Neural progenitor cell (in vitro differentiated cells): ENCODE measurements around the gene MORN1. TPM values are rescaled to one million over a fixed set of nuclear protein-coding genes. Genes with fewer than 3 reads are reported as not detected.
"Not testable (repeated sequence)": the region's sequence is repeated elsewhere in the genome, so short reads cannot be mapped to it uniquely, and the experiment has no call there.

Source experiments
- DNase-seq: peaks from one replicate; pipeline ENCODE4 v3.0.0-alpha.2; 2016; ENCODE audit warnings: low spot score
- H2AFZ ChIP-seq: fragments of 200-600 bp; sonication (generic); replicated peaks from 2 replicates; pipeline ENCODE4 v1.6.1; 2016; ENCODE audit warnings: antibody characterized with exemption
- H3F3A ChIP-seq: fragments of 200-600 bp; sonication (generic); 2 replicates; pipeline ENCODE4 v1.6.1; 2016; ENCODE audit warnings: antibody characterized with exemption, low read depth
- H3K27ac ChIP-seq: fragments of 200-600 bp; sonication (generic); 2 replicates; pipeline ENCODE4 v1.5.1; 2016; ENCODE audit warnings: mild to moderate bottlenecking
- H3K27me3 ChIP-seq: fragments of 200-600 bp; sonication (generic); 2 replicates; pipeline ENCODE4 v1.6.1; 2016; ENCODE audit warnings: mild to moderate bottlenecking, moderate library complexity
- H3K36me3 ChIP-seq: fragments of 200-600 bp; sonication (generic); 2 replicates; pipeline ENCODE4 v1.5.1; 2016
- H3K4me1 ChIP-seq: fragments of 200-600 bp; sonication (generic); 2 replicates; pipeline ENCODE4 v1.6.1; 2016; ENCODE audit warnings: mixed run types
- H3K4me2 ChIP-seq: fragments of 200-600 bp; sonication (generic); 2 replicates; pipeline ENCODE4 v1.6.1; 2016
- H3K4me3 ChIP-seq: fragments of 200-600 bp; sonication (generic); 2 replicates; pipeline ENCODE4 v1.5.1; 2016
- H3K79me2 ChIP-seq: fragments of 200-600 bp; sonication (generic); 2 replicates; pipeline ENCODE4 v1.6.1; 2016; ENCODE audit warnings: low read depth
- H3K9ac ChIP-seq: fragments of 200-600 bp; sonication (generic); 2 replicates; pipeline ENCODE4 v1.6.1; 2016
- H3K9me3 ChIP-seq: fragments of 200-600 bp; sonication (generic); 2 replicates; pipeline ENCODE4 v1.5.1; 2016; ENCODE audit warnings: low read depth
- H4K20me1 ChIP-seq: fragments of 200-600 bp; sonication (generic); 2 replicates; pipeline ENCODE4 v1.6.1; 2016; ENCODE audit warnings: low read depth
- H3K27ac Mint-ChIP-seq: 3 replicates; pipeline ENCODE4 v1.8.0; 2021; ENCODE audit warnings: mixed read lengths
- H3K27me3 Mint-ChIP-seq: 2 replicates; pipeline ENCODE4 v1.8.0; 2022; ENCODE audit warnings: low read depth, mild to moderate bottlenecking, inconsistent platforms, moderate library complexity, mixed read lengths; ENCODE audit not compliant: insufficient read depth
- H3K36me3 Mint-ChIP-seq: 3 replicates; pipeline ENCODE4 v1.8.0; 2021; ENCODE audit warnings: mixed read lengths
- H3K4me1 Mint-ChIP-seq: 3 replicates; pipeline ENCODE4 v1.8.0; 2021; ENCODE audit warnings: mixed read lengths
- H3K4me3 Mint-ChIP-seq: 3 replicates; pipeline ENCODE4 v1.8.0; 2021; ENCODE audit warnings: mild to moderate bottlenecking, moderate library complexity, mixed read lengths
- H3K9me3 Mint-ChIP-seq: 3 replicates; pipeline ENCODE4 v1.8.0; 2020; ENCODE audit warnings: mixed read lengths
- CTCF ChIP-seq: fragments of 200-600 bp; sonication (generic); IDR thresholded peaks from 2 replicates; pipeline ENCODE4 v1.5.1; 2017; ENCODE audit warnings: antibody characterized with exemption, mild to moderate bottlenecking
- EZH2 ChIP-seq: fragments of 200-600 bp; sonication (generic); IDR thresholded peaks from 2 replicates; pipeline ENCODE4 v1.6.1; 2017; ENCODE audit warnings: antibody characterized with exemption, mild to moderate bottlenecking, moderate library complexity
- EZH2phosphoT487 ChIP-seq: fragments of 200-600 bp; sonication (generic); IDR thresholded peaks from 2 replicates; pipeline ENCODE4 v1.6.1; 2017; ENCODE audit warnings: antibody characterized with exemption
- total RNA-seq: library from RNA; depleted of rRNA; stranded (reverse); fragments of >200 nt; gene quantifications from 2 replicates; pipeline ENCODE4 v1.2.3, GENCODE V29; 2015; ENCODE audit warnings: low replicate concordance

MORN1 gene
- total RNA-seq, 1 donor from 2014 or later: 7.0 TPM

- Histone ChIP-seq H3K9ac (no peak overlapping the region), H3F3A (no peaks in the 10 kb centered on the region), H3K4me1 (no peaks in the 10 kb centered on the region), H3K4me2 (no peak overlapping the region), H3K27me3 (no peaks in the 10 kb centered on the region), H3K79me2 (no peaks in the 10 kb centered on the region), H2AFZ (no peak overlapping the region), H3K9me3 (no peaks in the 10 kb centered on the region), H3K4me3 (no peak overlapping the region), H3K36me3 (no peaks in the 10 kb centered on the region), H4K20me1 (no peaks in the 10 kb centered on the region), H3K27ac (no peak overlapping the region)
- no peak for TF ChIP-seq CTCF
- TF ChIP-seq EZH2: no peak
- no peak for TF ChIP-seq EZH2phosphoT487
- Mint-ChIP-seq H3K27me3 (peaks cover 7% of the 10 kb centered on the region), H3K4me1 (peaks cover 20% of the 10 kb centered on the region), H3K36me3 (no peaks in the 10 kb centered on the region), H3K27ac (no peak overlapping the region), H3K9me3 (no peaks in the 10 kb centered on the region), H3K4me3 (no peak overlapping the region)
- DNase-seq: no peak
These were observed 56.3 kb downstream of the MORN1 start for GRCh38 chr1:2334883-2335534.

DNA sequence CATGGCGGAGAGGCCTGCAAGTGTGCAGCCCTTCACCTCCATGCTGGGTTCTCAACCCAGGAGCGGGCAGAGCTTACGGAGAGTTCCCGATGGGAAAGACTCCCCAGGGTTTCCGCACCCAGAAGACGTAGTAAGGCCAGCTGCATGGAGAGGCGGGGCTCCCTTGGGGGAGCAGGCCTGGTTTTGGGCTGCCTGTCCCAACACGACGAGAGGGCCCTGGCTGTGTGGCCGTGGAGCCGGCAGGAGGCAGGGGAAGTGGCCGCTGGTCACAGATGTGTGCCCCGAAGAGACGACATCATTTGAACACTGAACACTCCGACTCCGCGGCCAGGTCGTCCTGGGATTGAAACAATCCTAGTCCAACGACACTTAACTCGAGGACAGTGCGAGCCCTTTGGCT is 57.0 kb downstream of the MORN1 start:
- Histone ChIP-seq H3K36me3 (no peaks in the 10 kb centered on the region), H3K27ac (no peak overlapping the region), H3K27me3 (no peaks in the 10 kb centered on the region), H3K9ac (no peak overlapping the region), H3K4me2 (no peak overlapping the region), H3K79me2 (no peaks in the 10 kb centered on the region), H3K9me3 (no peaks in the 10 kb centered on the region), H3F3A (no peaks in the 10 kb centered on the region), H3K4me3 (no peak overlapping the region), H3K4me1 (peaks cover 2% of the 10 kb centered on the region), H2AFZ (no peak overlapping the region), H4K20me1 (no peaks in the 10 kb centered on the region)
- peak overlapping the region; percentile 72 for H3K27ac Mint-ChIP-seq
- DNase-seq: no peak
- H3K36me3 Mint-ChIP-seq: no peaks in the 10 kb centered on the region
- H3K4me1 Mint-ChIP-seq: peaks cover 20% of the 10 kb centered on the region
- TF ChIP-seq CTCF: no peak
- no peak for TF ChIP-seq EZH2
- no peak for TF ChIP-seq EZH2phosphoT487
- no peak overlapping the region for H3K4me3 Mint-ChIP-seq
- no peaks in the 10 kb centered on the region for H3K9me3 Mint-ChIP-seq
- H3K27me3 Mint-ChIP-seq: peaks cover 7% of the 10 kb centered on the region

GRCh38 chr1:2331580-2331979 is 59.8 kb downstream of the MORN1 start:
- H3K27me3 Mint-ChIP-seq, H3K4me3 ChIP-seq, H3K4me2 ChIP-seq, H3K4me3 Mint-ChIP-seq, H2AFZ ChIP-seq, H3K9ac ChIP-seq, H3K9me3 Mint-ChIP-seq, H3K79me2 ChIP-seq, H3K27ac ChIP-seq, H3K27ac Mint-ChIP-seq, H3K27me3 ChIP-seq, H3K36me3 ChIP-seq, H3K9me3 ChIP-seq, DNase-seq, H3K4me1 ChIP-seq, H3F3A ChIP-seq, H4K20me1 ChIP-seq, H3K36me3 Mint-ChIP-seq: not testable (repeated sequence)
- peaks cover 19% of the 10 kb centered on the region for H3K4me1 Mint-ChIP-seq

DNA sequence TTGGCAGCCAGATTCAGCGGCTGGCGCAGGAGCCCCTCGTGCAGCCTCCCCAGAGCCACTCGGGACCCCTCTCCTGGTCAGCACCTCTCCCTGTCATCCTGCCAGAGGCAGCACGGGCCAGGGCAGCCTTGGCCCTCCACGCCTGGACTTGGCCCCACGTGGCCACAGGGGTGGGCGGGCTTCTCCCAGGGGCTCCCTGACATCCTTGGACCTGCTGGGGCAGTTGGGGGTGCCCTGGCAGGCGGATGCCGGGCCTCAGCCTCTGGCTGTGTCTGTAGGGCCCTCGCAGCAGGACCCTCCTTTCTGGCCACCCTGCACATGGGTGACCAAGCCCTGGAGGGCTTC is 60.2 kb downstream of the MORN1 start:
- H3K9me3 Mint-ChIP-seq: no peaks in the 10 kb centered on the region
- peaks cover 11% of the 10 kb centered on the region for H3K4me1 ChIP-seq
- no peak for TF ChIP-seq EZH2phosphoT487
- no peak for TF ChIP-seq EZH2
- TF ChIP-seq CTCF: no peak
- H3K27me3 Mint-ChIP-seq: peaks cover 4% of the 10 kb centered on the region
- H3K36me3 Mint-ChIP-seq: no peaks in the 10 kb centered on the region
- H3K79me2 ChIP-seq: no peaks in the 10 kb centered on the region
- no peak overlapping the region for H3K9ac ChIP-seq
- peaks cover 20% of the 10 kb centered on the region for H3K4me1 Mint-ChIP-seq
- H2AFZ ChIP-seq: no peak overlapping the region
- no peak overlapping the region for H3K4me3 ChIP-seq
- no peak for DNase-seq
- H3K27ac Mint-ChIP-seq: no peak overlapping the region
- no peak overlapping the region for H3K4me3 Mint-ChIP-seq
- H3K4me2 ChIP-seq: no peak overlapping the region
- H3F3A ChIP-seq: no peaks in the 10 kb centered on the region
- no peaks in the 10 kb centered on the region for H4K20me1 ChIP-seq
- no peaks in the 10 kb centered on the region for H3K36me3 ChIP-seq
- H3K27me3 ChIP-seq: no peaks in the 10 kb centered on the region
- no peak overlapping the region for H3K27ac ChIP-seq
- no peaks in the 10 kb centered on the region for H3K9me3 ChIP-seq
